KMS-11 (cell line): ENCODE data around the gene FBXO10.

Experiments
- H2AFZ ChIP-seq: fragments of 200-600 bp; sonication (generic); 2 replicates; pipeline ENCODE4 v1.6.1; 2016; ENCODE audit warnings: antibody characterized with exemption, mixed run types, low read depth
- H3K27ac ChIP-seq: fragments of 200-600 bp; sonication (generic); 2 replicates; pipeline ENCODE4 v1.6.1; 2016; ENCODE audit warnings: mild to moderate bottlenecking, mixed run types
- H3K27me3 ChIP-seq: fragments of 200-600 bp; sonication (generic); 2 replicates; pipeline ENCODE4 v1.6.1; 2017; ENCODE audit warnings: mild to moderate bottlenecking, low read depth, mixed run types, moderate library complexity; ENCODE audit not compliant: insufficient read depth
- H3K36me3 ChIP-seq: fragments of 200-600 bp; sonication (generic); 2 replicates; pipeline ENCODE4 v1.6.1; 2017; ENCODE audit warnings: mild to moderate bottlenecking, mixed run types; ENCODE audit not compliant: insufficient read depth
- H3K4me1 ChIP-seq: fragments of 200-600 bp; sonication (generic); 2 replicates; pipeline ENCODE4 v1.6.1; 2016; ENCODE audit warnings: mild to moderate bottlenecking, low read depth, mixed run types; ENCODE audit not compliant: poor library complexity, severe bottlenecking
- H3K4me2 ChIP-seq: fragments of 200-600 bp; sonication (generic); 2 replicates; pipeline ENCODE4 v1.7.0; 2016; ENCODE audit warnings: mild to moderate bottlenecking, mixed run types
- H3K4me3 ChIP-seq: fragments of 200-600 bp; sonication (generic); IDR thresholded peaks from 2 replicates; pipeline ENCODE4 v1.6.1; 2017; ENCODE audit warnings: low read depth, low read length, mixed read lengths; ENCODE audit not compliant: insufficient read depth
- H3K79me2 ChIP-seq: fragments of 200-600 bp; sonication (generic); 2 replicates; pipeline ENCODE4 v1.6.1; 2016; ENCODE audit warnings: low read depth, mixed run types; ENCODE audit not compliant: insufficient read depth
- H3K9ac ChIP-seq: fragments of 200-600 bp; sonication (generic); 2 replicates; pipeline ENCODE4 v1.6.1; 2016; ENCODE audit warnings: mild to moderate bottlenecking, mixed run types
- H4K20me1 ChIP-seq: fragments of 200-600 bp; sonication (generic); 2 replicates; pipeline ENCODE4 v1.6.1; 2016; ENCODE audit warnings: mild to moderate bottlenecking, mixed run types; ENCODE audit not compliant: insufficient read depth
- CTCF ChIP-seq: fragments of 200-600 bp; sonication (generic); conservative IDR thresholded peaks from 2 replicates; pipeline ENCODE4 v1.6.1; 2017; ENCODE audit warnings: low read depth, mild to moderate bottlenecking, antibody characterized with exemption, low read length, moderate library complexity, mixed read lengths

Gene FBXO10

GRCh38 chr9:37582548-37583157 is 6.5 kb upstream of the FBXO10 start:
- Histone ChIP-seq H3K27me3 (no peaks in the 10 kb centered on the region), H2AFZ (no peak overlapping the region), H3K4me3 (no peak overlapping the region), H3K27ac (no peak overlapping the region), H3K4me1 (peaks cover 44% of the 10 kb centered on the region), H3K36me3 (peaks cover 17% of the 10 kb centered on the region; the same call in 1 of the 2 replicates), H4K20me1 (peaks cover 10% of the 10 kb centered on the region; the same call in 1 of the 2 replicates), H3K9ac (no peak overlapping the region), H3K4me2 (no peak overlapping the region), H3K79me2 (peaks cover 51% of the 10 kb centered on the region; the same call in 1 of the 2 replicates)
- TF ChIP-seq CTCF: peak; percentile 75

- H3K27ac ChIP-seq: no peak overlapping the region
- no peak overlapping the region for H3K9ac ChIP-seq
- no peaks in the 10 kb centered on the region for H3K27me3 ChIP-seq
- H3K4me1 ChIP-seq: peaks cover 11% of the 10 kb centered on the region
- H3K79me2 ChIP-seq: peaks cover 12% of the 10 kb centered on the region
- H4K20me1 ChIP-seq: 0 out of 2 replicates have a peak, but pooled peaks cover 3% of the 10 kb centered on the region
- no peak overlapping the region for H3K4me3 ChIP-seq
- H3K4me2 ChIP-seq: peak overlapping the region; percentile 54; the same call in 1 of the 2 replicates
- H2AFZ ChIP-seq: peak overlapping the region; percentile 53
- no peaks in the 10 kb centered on the region for H3K36me3 ChIP-seq
- no peak for TF ChIP-seq CTCF
These were observed 667 bp downstream of the FBXO10 start for GRCh38 chr9:37575511-37575914.

- H3K9ac ChIP-seq: no peak overlapping the region
These were observed 1.2 kb downstream of the FBXO10 start for GRCh38 chr9:37575001-37575400.

DNA sequence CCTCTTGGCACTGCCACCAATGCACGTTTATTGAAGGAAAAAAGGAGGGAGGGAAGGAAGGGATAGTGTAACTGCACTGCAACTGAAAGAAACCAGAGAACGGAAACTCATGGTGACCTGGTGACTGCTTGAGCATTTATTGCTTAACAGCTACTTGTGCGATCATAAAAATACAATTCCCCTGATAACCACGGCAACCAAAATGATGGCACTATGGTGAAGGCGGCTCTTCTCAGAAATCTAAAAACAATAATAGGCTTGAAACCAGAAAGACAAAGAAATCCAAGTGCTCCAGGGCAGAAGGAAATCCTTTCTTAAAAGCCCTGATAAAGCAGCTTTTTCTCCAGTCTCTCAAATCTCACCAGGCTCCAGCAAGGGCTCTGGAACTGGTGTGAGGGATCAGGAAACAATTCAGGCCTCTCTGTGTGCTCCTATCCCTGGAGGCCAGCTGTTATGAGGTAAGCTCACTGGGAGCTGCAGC is 1.9 kb downstream of the FBXO10 start:
- TF ChIP-seq CTCF: no peak
- no peak overlapping the region for H3K27ac ChIP-seq

More at GRCh38 chr9:37575001-37575400, 1.2 kb downstream of the FBXO10 start:
- peaks cover 12% of the 10 kb centered on the region for H3K79me2 ChIP-seq
- H3K27me3 ChIP-seq: no peaks in the 10 kb centered on the region
- 0 out of 2 replicates have a peak, but pooled peaks cover 3% of the 10 kb centered on the region for H4K20me1 ChIP-seq
- TF ChIP-seq CTCF: no peak
- no peak overlapping the region for H3K4me2 ChIP-seq
- no peaks in the 10 kb centered on the region for H3K36me3 ChIP-seq
- no peak overlapping the region for H2AFZ ChIP-seq
- peaks cover 11% of the 10 kb centered on the region for H3K4me1 ChIP-seq
- H3K27ac ChIP-seq: no peak overlapping the region
- H3K4me3 ChIP-seq: no peak overlapping the region

More for the DNA sequence above, 1.9 kb downstream of the FBXO10 start:
- H3K4me1 ChIP-seq: peaks cover 11% of the 10 kb centered on the region
- H3K36me3 ChIP-seq: no peaks in the 10 kb centered on the region
- peaks cover 10% of the 10 kb centered on the region for H3K79me2 ChIP-seq
- no peak overlapping the region for H2AFZ ChIP-seq
- 0 out of 2 replicates have a peak, but pooled peaks cover 3% of the 10 kb centered on the region for H4K20me1 ChIP-seq
- H3K4me2 ChIP-seq: no peak overlapping the region
- H3K4me3 ChIP-seq: no peak overlapping the region
- no peaks in the 10 kb centered on the region for H3K27me3 ChIP-seq
- H3K9ac ChIP-seq: no peak overlapping the region
